PC-3 (cell line): ENCODE results near the gene SRRM2. TPM values are rescaled to one million over a fixed set of nuclear protein-coding genes. Genes with fewer than 3 reads are reported as not detected.

Experiments
- ATAC-seq: fragments of 200-7000 bp; cut with Tn5 transposase; 2 replicates; pipeline ENCODE4 v1.9.1; 2020; ENCODE audit warnings: mild to moderate bottlenecking, moderate library complexity
- BruUV-seq: library from RNA; stranded (reverse); fragments of 400-500 nt; replicated peaks from 2 replicates; lab custom pipeline; 2021; lab: Mats Ljungman, UMichigan
- CTCF ChIA-PET: fragments of 300-600 bp; sonication (Branson Sonifier 250); formaldehyde crosslinking; loops from one replicate; lab custom pipeline; 2022; ENCODE audit warnings: antibody characterized with exemption; lab: Charles Lee
- POLR2A ChIA-PET: fragments of 300-600 bp; sonication (Branson Sonifier 250); formaldehyde crosslinking; loops from one replicate; lab custom pipeline; 2022; ENCODE audit warnings: antibody characterized with exemption; ENCODE audit not compliant: unreplicated experiment; lab: Charles Lee
- DNase-seq: peaks from one replicate; pipeline ENCODE4 v3.0.0-alpha.2; 2015
- H2AFZ ChIP-seq: fragments of 300-600 bp; sonication (generic); 2 replicates; pipeline ENCODE4 v1.6.0; 2016; ENCODE audit warnings: antibody characterized with exemption, low read length
- H3F3A ChIP-seq: fragments of 300-600 bp; sonication (generic); one replicate; pipeline ENCODE4 v1.6.0; 2017; ENCODE audit warnings: antibody characterized with exemption, low read length, control low read depth, mild to moderate bottlenecking; ENCODE audit not compliant: unreplicated experiment
- H3K27ac ChIP-seq: fragments of 300-600 bp; sonication (generic); 2 replicates; pipeline ENCODE4 v1.5.1; 2016; ENCODE audit warnings: mild to moderate bottlenecking, low read length
- H3K27me3 ChIP-seq: fragments of 300-600 bp; sonication (generic); 2 replicates; pipeline ENCODE4 v1.6.1; 2016; ENCODE audit warnings: low read length, mixed read lengths
- H3K36me3 ChIP-seq: fragments of 300-600 bp; sonication (generic); 2 replicates; pipeline ENCODE4 v1.6.1; 2016; ENCODE audit warnings: low read depth, mixed run types, low read length, mixed read lengths
- H3K4me1 ChIP-seq: fragments of 300-600 bp; sonication (generic); 2 replicates; pipeline ENCODE4 v1.5.1; 2016; ENCODE audit warnings: low read length; ENCODE audit not compliant: insufficient read depth
- H3K4me2 ChIP-seq: fragments of 300-600 bp; sonication (generic); 2 replicates; pipeline ENCODE4 v1.6.0; 2016; ENCODE audit warnings: low read length
- H3K4me3 ChIP-seq: fragments of 300-600 bp; sonication (generic); 2 replicates; pipeline ENCODE4 v1.5.1; 2016; ENCODE audit warnings: mild to moderate bottlenecking, low read length, mixed read lengths
- H3K79me2 ChIP-seq: fragments of 300-600 bp; sonication (generic); 2 replicates; pipeline ENCODE4 v1.6.1; 2017; ENCODE audit warnings: low read length, mixed read lengths
- H3K9ac ChIP-seq: fragments of 300-600 bp; sonication (generic); 2 replicates; pipeline ENCODE4 v1.6.0; 2016; ENCODE audit warnings: mild to moderate bottlenecking, low read length
- H3K9me2 ChIP-seq: fragments of 300-600 bp; sonication (generic); replicated peaks from 2 replicates; pipeline ENCODE4 v1.6.1; 2016; ENCODE audit warnings: mixed run types, low read length, mixed read lengths
- H3K9me3 ChIP-seq: fragments of 300-600 bp; sonication (generic); 2 replicates; pipeline ENCODE4 v1.6.1; 2016; ENCODE audit warnings: low read length, mixed read lengths
- H4K20me1 ChIP-seq: fragments of 300-600 bp; sonication (generic); 2 replicates; pipeline ENCODE4 v1.6.1; 2016; ENCODE audit warnings: low read length, mixed read lengths
- CTCF ChIP-seq: fragments of 300-600 bp; sonication (generic); conservative IDR thresholded peaks from 2 replicates; pipeline ENCODE4 v1.5.1; 2017; ENCODE audit warnings: antibody characterized with exemption, low read depth, mild to moderate bottlenecking, low read length
- EZH2 ChIP-seq: fragments of 300-600 bp; sonication (generic); IDR thresholded peaks from one replicate; pipeline ENCODE4 v1.6.1; 2017; ENCODE audit warnings: antibody characterized with exemption, mild to moderate bottlenecking, low read length; ENCODE audit not compliant: unreplicated experiment
- EZH2phosphoT487 ChIP-seq: fragments of 300-600 bp; sonication (generic); IDR thresholded peaks from 2 replicates; pipeline ENCODE4 v1.6.1; 2018; ENCODE audit warnings: mild to moderate bottlenecking, antibody characterized with exemption, low read length, borderline replicate concordance
- intact Hi-C: fragments of 100-400 bp; cut with micrococcal nuclease; formaldehyde crosslinking; loops from 2 replicates; pipeline ENCODE4 v1.9.0; 2023
- total RNA-seq: library from RNA; depleted of rRNA; stranded (reverse); fragments of >200 nt; gene quantifications from 2 replicates; pipeline ENCODE4 v1.2.3, GENCODE V29; 2014

Gene SRRM2
- total RNA-seq, 1 experiment from 2014 or later: 72.6 TPM

DNA sequence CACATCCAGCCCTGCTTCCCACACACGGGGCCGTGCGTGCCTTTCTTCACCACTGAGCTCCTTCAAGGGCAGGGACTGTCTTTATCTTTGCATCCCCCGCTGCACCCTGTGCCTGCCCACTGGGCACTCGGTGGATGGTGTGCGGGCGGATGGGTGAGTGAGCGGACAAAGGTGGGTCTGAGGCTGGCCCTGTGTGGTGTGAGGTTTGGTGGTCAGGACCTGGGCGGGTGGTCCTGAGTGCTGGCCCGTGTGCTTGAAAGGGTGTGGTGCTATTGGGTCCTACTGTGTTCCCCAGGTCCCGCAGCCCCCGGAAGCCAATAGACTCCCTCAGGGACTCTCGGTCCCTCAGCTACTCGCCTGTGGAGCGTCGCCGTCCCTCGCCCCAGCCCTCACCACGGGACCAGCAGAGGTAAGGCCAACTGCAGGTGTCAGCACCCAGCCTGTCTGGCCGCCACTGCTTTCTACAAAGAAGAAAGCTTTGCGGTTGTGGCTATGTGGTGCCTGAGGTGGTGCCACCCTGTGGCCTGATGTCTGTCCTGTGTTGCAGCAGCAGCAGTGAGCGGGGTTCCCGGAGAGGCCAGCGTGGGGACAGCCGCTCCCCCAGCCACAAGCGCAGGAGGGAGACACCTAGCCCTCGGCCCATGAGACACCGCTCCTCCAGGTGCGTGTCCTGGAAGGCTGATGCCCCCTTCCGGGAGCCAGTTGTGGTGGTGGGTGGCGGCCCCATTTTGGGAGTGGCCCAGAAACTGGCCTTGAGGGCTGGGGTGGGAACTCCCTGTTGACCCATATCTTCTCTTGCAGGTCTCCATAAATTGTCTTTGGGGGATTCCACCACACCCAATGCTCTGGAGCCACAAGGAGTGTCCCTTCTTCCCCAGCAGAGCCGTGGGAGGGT is 17.9 kb downstream of the SRRM2 start:
- peaks cover 45% of the 10 kb centered on the region for H3K79me2 ChIP-seq
- H3K4me3 ChIP-seq: no peak overlapping the region
- no peak overlapping the region for H3K9ac ChIP-seq
- H3K9me3 ChIP-seq: no peaks in the 10 kb centered on the region
- CTCF ChIA-PET: no interaction called here
- ATAC-seq (peak; percentile 30), DNase-seq (no peak)
- H3K4me1 ChIP-seq: peaks cover 6% of the 10 kb centered on the region; the same call in 1 of the 2 replicates
- no peaks in the 10 kb centered on the region for H3K9me2 ChIP-seq
- POLR2A ChIA-PET: no interaction called here
- H3K4me2 ChIP-seq: no peak overlapping the region
- no peaks in the 10 kb centered on the region for H3F3A ChIP-seq
- peaks cover 46% of the 10 kb centered on the region for H3K36me3 ChIP-seq
- no TSS peak for BruUV-seq
- intact Hi-C loops: loop anchor here (10.0 kb wide), 1 partner anchor 54 kb away; no protein-coding TSS in a partner anchor
- H3K27ac ChIP-seq: no peak overlapping the region
- no peak for TF ChIP-seq EZH2phosphoT487
- TF ChIP-seq CTCF: peak; percentile 31; the same call in 1 of the 2 replicates
- no peaks in the 10 kb centered on the region for H3K27me3 ChIP-seq
- no peak overlapping the region for H2AFZ ChIP-seq
- peaks cover 16% of the 10 kb centered on the region; the same call in 1 of the 2 replicates for H4K20me1 ChIP-seq

GRCh38 chr16:2771496-2772402 is 19.3 kb downstream of the SRRM2 start:
- CTCF ChIA-PET: no interaction called here
- H3K9me2 ChIP-seq: no peaks in the 10 kb centered on the region
- intact Hi-C loops: loop anchor here (10.0 kb wide), 1 partner anchor 53 kb away; no protein-coding TSS in a partner anchor
- H3K9me3 ChIP-seq: no peaks in the 10 kb centered on the region
- H3K27ac ChIP-seq: no peak overlapping the region
- no peak overlapping the region for H2AFZ ChIP-seq
- TF ChIP-seq EZH2: no peak
- TF ChIP-seq EZH2phosphoT487: no peak
- no peak for TF ChIP-seq CTCF
- POLR2A ChIA-PET: no interaction called here
- H3K79me2 ChIP-seq: peaks cover 45% of the 10 kb centered on the region
- no peak overlapping the region for H3K4me3 ChIP-seq
- H3K9ac ChIP-seq: no peak overlapping the region
- H3K27me3 ChIP-seq: no peaks in the 10 kb centered on the region
- no peak for ATAC-seq
- no peak overlapping the region for H3K4me2 ChIP-seq
- DNase-seq: no peak
- peaks cover 32% of the 10 kb centered on the region for H3K36me3 ChIP-seq
- peaks cover 12% of the 10 kb centered on the region; the same call in 1 of the 2 replicates for H3K4me1 ChIP-seq
- no peaks in the 10 kb centered on the region for H3F3A ChIP-seq
- BruUV-seq: no TSS peak
- peaks cover 12% of the 10 kb centered on the region; the same call in 1 of the 2 replicates for H4K20me1 ChIP-seq
